NAMALWA (cell line): ENCODE measurements around the gene WWC2.
"Not testable (repeated sequence)": the region's sequence is repeated elsewhere in the genome, so short reads cannot be mapped to it uniquely, and the experiment has no call there.

Experiments
- DNase-seq: peaks from one replicate; pipeline ENCODE4 v3.0.0-alpha.2; 2015; ENCODE audit warnings: low spot score

The WWC2 gene

DNA sequence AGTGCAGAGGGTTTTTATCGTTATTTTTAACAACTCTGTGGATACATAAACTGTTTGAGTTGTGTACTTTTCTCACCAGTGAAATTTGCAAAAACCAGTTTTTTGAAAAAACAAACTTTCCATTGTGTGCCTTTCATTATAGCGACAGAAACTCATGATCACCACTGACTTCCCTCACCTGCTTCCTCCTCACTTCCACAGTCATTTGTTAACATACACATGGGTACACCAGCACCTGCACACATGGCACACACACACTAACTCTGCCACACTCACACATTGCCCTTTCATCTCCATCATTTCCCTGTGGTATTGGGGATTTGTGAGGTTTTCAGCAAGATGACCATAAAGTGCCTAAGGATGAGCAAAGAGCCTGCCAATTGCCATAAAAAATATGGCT, 200.4 kb downstream of the WWC2 start:
- no peak for DNase-seq

DNA sequence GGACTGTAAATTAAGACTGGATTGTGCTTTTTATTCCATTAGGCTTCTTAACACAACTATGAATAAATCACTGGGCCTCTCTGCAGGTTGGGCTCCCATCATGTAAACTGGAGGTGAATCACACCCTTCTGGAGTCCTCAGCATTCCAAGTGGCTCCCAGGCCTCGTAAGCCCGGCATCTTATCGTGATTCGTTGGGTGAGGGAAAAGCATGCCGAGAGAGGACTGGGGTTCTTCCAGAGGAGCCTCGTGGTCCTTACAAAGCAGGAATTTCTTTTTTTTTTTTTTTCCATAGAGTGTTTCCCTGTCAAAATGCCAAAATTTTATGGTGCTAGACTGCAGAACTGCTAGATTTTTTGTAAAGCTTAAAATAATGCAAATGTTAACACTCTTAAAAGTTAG, 201.0 kb downstream of the WWC2 start:
- no peak for DNase-seq

DNA sequence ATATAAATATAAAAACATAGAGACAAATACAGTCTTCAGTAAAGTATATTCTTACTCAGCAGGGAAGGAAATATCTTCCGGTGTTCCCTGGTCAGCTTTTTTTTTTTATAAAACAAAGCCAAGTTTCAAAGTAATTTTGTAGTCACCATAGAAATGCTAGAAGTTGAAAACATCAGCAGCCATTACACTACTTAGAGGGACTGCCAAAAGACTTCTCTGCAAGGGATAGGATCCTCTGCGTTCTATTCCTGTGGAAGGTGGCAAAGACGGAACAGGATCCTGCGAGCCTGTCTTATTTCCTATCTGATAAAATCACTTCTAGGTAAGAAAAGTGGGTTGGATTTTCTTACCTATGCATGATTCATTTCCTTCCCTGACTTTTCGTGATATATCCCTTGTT, 201.6 kb downstream of the WWC2 start:
- DNase-seq, result no peak

DNA sequence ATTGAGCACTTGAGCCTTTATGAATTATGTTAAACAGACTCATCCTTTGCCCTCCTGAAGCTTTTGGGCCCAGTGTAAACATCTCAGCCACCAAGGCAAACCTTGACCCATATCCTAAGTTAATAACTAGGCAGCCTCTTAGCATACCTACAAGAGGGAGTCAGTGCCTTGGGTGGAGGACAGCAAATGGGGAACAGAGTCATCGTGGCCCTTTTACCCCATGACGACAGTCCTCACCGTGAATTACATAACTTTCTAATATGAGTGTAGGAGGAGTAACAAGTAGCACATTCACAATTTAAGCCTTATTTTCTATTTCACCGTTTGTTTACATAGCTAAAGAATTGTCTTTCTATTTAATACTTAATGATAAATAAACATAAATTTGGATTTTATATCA, 204.2 kb downstream of the WWC2 start:
- DNase-seq, result no peak

DNA sequence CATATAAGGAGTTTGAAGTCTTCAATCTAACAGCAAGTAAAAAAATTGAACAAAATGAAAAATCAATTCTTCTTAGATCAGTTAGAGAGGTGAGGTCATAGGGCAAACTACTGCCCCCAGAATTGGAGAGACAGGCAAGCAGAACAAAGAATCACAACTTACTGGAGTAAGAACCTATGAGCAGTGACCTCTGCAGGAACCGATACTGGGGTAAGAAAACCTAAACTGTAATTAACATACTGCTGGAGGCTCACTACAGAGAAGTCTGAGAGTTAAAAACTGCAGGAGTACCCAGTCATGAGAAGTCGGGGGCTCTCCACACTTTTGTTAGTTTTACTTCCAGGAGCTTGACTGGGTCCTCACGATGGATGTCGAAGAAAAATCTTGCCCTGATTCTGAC, 205.0 kb downstream of the WWC2 start:
- no peak for DNase-seq

DNA sequence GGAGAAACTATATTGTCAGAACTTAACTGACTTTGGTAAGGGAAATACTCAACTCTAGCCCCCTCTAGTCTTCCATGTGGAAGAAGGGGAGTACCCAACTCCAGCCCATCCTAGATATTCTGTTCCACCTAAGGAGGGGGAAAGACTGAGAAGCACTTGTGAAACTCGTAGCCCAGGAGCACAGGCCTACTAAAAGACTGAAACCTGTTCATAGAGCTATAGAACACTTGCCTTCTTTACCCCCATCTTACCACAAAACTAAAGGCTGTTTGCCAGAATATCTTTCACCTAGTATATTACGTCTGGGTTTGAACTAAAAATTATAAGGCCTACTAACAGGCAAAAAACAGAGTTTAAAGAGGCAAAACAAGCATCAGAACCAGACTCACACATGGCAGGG, 205.5 kb downstream of the WWC2 start:
- no peak for DNase-seq

DNA sequence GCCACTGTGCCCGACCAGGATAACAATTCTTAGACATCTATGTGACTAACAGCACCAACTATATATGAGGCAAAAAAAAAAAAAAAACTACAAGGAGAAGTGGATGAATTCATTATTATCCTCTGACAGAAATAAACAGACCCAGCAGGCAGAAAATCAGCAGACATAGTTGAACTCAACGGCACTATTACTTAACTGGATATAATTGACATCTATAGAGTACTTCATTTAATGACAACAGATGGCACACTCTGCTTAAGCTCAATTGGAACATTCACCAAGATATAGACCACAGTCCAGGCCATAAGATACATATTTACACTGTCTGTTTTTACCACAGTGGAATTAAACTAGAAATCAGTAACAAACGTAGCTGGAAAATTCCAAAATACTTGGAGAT, 207.8 kb downstream of the WWC2 start:
- no peak for DNase-seq

DNA sequence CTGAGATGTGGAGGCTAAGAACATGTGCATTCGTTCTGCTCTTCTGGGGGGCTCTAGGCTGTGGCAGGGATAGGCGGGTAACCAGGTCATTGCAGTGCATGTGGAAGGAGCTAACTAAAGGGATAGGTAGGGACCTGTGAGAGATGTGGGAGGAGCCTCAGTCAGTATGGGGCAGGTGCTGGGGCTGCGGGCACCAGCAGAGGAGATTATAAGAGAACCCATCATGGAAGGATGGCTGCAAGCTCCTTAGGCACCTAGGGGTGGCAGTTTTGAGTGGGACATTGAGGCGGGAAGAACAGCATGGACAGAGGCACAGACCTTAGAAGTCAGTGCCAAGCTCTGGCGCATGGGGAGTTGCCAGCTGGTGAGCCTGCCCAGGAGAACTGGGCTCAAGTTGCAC, 213.8 kb downstream of the WWC2 start:
- DNase-seq, result no peak

DNA sequence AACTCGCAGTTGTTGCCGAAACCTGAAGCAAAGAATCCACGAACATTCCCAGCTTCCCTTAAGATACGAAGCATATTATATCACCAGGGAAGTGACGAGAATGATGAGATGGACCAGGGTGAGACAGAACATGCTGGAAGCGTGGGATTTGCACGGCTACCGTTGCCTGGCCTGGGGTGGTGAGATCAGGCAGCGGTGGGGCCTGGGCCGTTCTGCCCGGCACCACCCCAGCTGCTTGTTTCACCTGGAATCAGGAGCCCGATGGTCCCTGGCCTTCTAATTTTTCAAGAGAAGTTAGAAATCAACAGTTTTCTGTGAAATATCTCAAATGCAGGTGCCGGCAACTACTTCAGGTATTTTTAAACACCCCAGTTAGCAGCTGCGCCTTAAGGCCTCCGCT, 215.3 kb downstream of the WWC2 start:
- DNase-seq, result no peak

DNA sequence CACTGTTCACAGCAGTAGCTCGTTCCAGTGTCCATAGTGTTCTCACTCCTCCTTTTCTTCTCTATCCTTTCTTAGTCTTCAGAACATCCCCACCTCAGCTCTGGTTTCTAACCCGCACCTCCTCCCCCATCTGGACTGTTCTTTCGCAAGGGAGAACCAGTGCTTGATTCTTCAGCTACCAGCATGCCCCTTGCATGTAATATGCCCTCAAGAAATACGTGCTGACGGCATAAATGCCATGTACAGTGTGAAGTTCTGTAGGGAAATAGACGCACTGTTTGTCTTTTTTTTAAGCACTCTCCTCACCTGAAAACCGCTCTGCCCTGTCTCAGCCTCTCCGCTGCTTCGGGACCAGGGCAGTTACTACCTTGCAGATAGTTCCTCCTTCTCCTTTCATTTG, 215.7 kb downstream of the WWC2 start:
- no peak for DNase-seq

DNA sequence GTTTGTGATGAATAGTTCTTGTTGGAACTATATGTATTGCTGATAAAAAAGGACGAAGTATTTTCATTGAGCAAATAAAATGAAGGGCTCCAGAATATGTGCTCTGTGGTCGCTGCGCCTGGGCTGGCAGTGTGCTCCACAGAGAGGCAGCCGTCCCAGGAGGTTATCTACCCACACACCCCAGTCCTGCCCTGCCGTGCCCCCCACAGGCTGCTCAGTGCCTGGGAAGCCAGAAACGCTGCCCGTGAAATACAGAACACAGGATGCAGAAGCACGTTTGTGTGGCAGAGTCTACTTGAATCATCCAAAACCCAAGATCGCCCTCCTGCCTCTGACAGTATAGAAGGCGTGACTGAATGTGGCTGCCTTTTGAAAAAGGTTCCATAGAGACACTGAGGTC, 219.6 kb downstream of the WWC2 start:
- DNase-seq, result no peak

DNA sequence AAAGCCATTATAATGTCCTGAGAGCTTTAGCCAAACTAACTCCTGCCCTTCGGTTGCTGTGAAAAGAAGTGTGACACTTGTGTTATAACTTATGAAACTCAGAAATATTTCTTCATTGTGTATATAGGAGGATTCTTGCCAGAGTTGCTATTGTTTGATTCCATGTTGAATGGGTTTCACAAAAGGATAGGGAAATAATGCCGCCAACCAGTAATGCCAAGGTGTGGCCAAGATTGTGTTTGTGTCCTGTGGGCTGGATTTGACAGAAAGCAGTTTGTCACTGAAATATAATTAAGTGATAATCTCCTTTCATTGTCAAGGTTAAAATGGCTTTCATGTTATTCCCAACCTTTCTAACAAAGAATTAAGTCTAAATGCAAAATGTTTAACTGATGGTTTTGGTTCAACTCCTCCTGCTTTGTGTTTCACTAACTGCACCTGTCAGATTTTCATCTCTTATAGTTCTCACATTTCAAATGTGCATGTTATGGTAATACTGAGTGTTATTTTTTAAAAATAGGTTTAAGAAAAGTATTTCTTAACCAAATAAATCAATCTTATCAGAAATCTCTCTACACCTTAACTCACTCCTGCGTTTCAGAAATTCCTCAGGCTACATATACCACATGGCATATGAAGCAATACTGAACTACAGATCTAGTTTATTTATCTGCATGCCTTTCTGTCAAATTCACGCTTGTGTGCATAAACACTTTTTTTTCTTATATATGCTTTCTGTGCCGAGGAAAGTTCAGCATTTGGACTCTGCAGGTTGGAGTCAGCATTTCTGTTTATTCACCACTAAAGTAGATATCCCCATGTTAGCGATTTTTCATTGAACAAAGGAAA, 221.4 kb downstream of the WWC2 start, which contains the start of gene CLDN22:
Gene CLDN22, minus strand, starts transcription at position 66 of the 849 bp plus-strand sequence. Its CDS starts 58 bp downstream, at position 8.
- no peak for DNase-seq

DNA sequence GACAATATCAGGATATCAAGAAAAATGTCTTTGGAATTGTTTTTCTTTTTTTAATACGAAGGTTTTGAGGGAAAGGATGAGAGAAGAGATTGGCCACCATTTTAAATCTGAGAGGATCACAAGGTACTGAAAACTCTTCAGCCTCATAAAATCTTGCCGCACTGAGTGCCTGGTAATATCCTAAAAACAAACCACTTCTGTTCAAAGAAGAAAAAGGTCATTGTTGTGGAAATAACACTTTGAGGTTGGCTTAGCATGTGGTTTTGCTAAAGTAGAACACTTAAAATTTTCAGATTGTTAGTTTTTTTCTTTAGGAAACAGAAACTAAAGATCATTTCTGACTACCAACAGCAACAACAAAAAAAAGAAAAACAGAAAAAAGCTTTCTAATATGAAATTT, 222.0 kb downstream of the WWC2 start:
- DNase-seq, result no peak

DNA sequence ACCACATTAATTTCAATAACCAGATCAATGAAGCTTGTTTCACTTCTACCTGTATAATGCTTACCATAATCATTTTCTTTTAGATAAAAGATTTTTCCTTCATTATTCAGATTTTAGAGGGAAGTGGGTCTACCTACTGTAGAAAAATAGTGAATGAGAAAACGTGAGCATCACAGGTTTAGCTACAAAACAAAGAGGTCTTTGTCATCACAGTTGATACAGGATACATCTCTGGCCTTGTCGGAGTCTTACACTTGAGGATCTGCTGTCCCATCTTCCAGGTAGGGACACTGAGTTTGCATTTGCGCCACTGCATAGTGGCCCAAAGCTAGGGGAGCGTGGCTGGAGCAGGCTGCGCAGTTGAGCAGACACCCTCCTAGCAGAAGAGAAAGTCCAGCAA, 222.5 kb downstream of the WWC2 start:
- no peak for DNase-seq

DNA sequence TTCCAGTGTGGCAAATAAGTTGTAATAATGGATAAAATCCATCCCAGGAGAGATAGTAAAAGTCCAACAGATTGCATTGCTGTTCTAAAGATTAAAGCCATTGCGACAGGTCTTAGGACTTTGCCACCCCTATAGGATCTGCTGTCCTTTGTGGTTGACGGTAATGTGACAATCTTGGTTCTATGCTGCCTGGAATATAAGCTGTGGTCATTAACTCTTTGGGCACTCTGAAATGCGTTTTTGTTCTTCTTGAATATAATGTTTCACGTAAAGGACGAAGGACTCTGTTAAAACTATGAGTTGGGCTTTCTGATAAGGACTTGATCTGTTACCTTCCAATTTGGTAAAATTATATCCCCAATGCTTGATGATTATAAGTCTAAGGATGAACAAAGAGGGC, 223.3 kb downstream of the WWC2 start, which contains the start of gene CLDN24:
Gene CLDN24, minus strand, starts transcription at position 101 of the 400 bp plus-strand sequence. Its CDS starts 0 bp downstream, at position 101.
- no peak for DNase-seq

DNA sequence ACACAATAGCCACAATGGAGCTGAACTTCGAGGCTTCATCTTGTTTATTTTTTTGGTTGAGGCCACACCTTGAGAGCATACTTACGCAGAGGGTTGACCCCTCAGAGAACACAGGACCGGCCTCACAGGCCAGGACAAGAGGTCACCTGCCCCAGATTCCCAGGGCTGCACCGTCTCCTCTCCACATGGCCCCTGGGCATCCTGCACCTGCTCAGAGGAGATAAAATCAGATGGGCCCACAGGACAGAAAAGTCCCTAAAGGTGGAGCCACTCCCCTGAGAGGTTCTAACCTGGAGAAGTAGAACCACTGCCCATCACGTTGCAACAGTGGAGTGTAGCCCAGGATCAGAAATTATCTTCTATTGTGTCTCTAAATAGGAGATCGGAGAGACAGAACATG, 224.2 kb downstream of the WWC2 start:
- no peak for DNase-seq

DNA sequence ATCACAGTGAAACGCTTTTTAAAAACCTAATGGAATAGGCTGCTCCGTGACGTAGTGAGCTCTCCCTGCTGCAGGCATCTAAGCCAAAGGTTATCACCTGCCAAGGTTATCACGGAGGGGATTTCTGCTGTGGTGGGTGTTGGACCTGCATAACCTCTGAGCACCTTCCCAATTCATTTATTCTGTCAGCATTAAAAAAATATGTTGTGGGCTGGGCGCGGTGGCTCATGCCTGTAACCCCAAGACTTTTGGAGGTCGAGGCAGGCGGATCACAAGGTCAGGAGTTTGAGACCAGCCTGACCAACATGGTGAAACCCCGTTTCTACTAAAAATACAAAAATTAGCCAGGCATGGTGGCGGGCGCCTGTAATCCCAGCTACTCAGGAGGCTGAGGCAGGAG, 225.0 kb downstream of the WWC2 start:
- not testable (repeated sequence) for DNase-seq

DNA sequence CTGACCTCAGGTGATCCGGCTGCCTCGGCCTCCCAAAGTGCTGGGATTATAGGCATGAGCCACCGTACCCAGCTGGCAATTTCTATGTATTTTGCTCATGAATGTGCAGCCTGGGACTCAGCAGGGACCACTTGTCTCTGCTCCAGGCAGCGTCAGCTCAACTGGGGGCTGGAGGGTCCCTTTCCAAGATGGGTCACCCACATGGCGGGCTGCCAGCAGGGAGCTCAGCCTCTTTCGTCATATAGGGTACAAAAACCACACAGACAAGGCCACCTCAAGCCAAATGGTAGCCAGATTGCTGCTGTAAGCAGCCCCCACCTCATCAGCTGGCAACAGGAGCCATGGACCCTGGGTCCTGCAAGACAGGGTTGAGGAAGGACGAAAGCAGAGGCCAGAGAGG, 225.6 kb downstream of the WWC2 start:
- no peak for DNase-seq

DNA sequence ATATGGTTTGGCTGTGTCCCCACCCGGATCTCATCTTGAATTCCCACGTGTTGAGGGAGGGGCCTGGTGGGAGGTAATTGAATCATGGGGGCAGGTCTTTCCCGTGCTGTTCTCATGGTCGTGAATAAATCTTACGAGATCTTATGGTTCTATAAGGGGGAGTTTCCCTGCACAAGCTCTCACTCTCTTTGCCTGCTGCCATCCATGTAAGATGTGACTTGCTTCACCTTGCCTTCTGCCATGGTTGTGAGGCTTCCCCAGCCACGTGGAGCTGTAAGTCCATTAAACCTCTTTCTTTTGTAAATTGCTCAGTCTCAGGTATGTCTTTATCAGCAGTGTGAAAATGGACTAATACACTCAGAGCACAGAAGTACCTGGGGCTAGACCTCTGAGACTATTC, 227.3 kb downstream of the WWC2 start:
- not testable (repeated sequence) for DNase-seq

DNA sequence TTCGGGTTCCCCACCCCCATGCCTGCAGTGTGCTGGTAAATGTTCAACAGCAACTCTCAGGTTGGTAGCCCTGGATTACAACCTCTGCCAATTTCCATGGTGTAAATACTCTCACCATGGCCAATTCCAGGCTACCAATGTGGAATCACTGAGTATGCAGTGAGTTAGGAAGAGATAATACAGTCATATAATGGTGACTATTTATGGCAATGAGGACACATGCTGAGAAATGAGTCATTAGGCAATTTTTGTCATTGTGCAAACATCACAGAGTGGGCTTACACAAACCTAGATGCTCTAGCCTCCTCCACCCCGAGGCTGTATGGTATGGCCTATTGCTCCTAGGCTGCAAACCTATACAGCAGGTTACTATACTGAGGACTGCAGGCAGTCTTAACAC, 227.8 kb downstream of the WWC2 start:
- DNase-seq, result no peak

DNA sequence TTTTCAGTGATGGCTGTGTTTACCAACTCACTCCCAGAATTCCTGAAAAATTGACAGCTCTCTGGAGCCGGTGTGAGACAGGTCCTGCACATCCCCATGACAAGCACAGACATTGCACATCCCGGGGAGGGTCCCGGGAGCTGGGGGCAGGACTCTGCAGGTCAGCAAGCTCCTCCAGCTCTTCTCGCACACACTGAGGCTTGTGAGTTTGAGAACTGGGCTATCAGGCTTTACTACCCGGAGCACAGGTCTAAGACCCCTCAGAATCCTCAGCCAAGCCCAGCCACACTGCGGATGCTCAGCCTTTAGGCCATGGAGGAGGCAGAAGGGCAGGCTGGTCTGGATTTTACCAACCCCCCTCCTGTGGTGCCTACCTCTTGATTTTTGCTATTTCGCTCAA, 228.8 kb downstream of the WWC2 start:
- no peak for DNase-seq

DNA sequence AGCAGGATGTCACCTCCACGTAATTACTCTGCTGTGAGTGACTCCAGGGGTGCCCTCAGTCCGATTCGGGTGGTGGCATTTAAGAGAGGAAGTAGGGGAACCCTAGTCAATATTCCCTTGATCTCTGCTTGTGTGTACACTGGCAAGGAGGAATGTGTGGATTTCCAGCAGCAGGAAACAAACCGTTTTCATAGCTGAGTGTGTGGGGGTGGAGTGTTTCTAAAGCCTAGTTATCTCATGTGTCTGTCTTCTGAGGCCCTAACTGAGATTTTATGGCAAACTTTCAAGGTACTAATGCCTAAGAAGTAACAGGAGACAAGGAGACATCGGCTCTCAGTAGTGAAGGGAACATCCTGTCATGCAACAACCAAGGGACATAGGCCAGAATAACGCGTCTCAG, 229.8 kb downstream of the WWC2 start:
- no peak for DNase-seq

DNA sequence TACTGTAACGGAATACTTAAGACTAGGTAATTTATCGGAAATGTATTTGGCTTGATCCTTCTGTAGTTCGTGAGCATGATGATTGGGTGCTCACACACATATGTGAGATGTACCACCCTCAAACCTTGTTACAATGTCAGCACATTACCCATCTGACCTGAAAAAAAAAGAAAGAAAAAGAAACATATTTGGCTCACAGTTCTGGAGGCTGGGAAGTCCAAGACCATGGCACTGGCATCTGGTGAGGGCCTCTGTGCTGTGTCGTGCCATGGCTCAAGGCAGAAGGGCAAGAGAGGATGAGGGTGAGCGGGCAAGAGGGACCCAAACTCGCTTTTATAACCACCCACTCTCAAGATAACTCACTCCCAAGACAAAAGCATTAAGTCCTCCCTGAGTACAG, 230.2 kb downstream of the WWC2 start:
- no peak for DNase-seq
